Measurements from ENCODE around the gene NLGN4Y. TPM values are rescaled to one million over a fixed set of nuclear protein-coding genes. Genes with fewer than 3 reads are reported as not detected.

Gene NLGN4Y
- polyA plus RNA-seq, 1 of the 3 experiments (the other 2 are of a cell fraction): not detected

GRCh38 chrY:14755571-14755970 is 231.2 kb downstream of the NLGN4Y start:
- Histone ChIP-seq H3K79me2 (ENCODE audit: insufficient read depth) (no peaks in the 10 kb centered on the region), H2AFZ (ENCODE audit: low read depth) (no peak overlapping the region), H3K9me3 (no peaks in the 10 kb centered on the region), H3F3A (replicated peaks; ENCODE audit: insufficient read depth) (no peaks in the 10 kb centered on the region), H3K27ac (ENCODE audit: low read depth in 2 of 2, low read length in 1 of 2) (no peak overlapping the region), H3K4me2 (no peak overlapping the region), H3K9me2 (no peaks in the 10 kb centered on the region), H3K36me3 (replicated peaks in 1 of 2; ENCODE audit: control insufficient read depth in 1 of 2, insufficient read depth in 2 of 2, low read length in 1 of 2) (no peaks in the 10 kb centered on the region), H3K9ac (no peak overlapping the region), H3K4me3 (ENCODE audit: low read depth in 2 of 2, low read length in 1 of 2) (no peak overlapping the region), H3K4me1 (ENCODE audit: control insufficient read depth in 1 of 2, insufficient read depth in 2 of 2, low read depth in 1 of 2, low read length in 1 of 2) (no peaks in the 10 kb centered on the region), H4K20me1 (ENCODE audit: insufficient read depth) (no peaks in the 10 kb centered on the region), H3K27me3 (ENCODE audit: insufficient read depth) (no peaks in the 10 kb centered on the region)
- no peak for DNase-seq
- ChIA-PET CTCF (no interaction called here), POLR2A (no interaction called here)
- TF ChIP-seq SMC3 (IDR thresholded peaks at IDR 0.05; ENCODE audit: low read depth, low read length): no peak
- TF ChIP-seq, protein P1, sequence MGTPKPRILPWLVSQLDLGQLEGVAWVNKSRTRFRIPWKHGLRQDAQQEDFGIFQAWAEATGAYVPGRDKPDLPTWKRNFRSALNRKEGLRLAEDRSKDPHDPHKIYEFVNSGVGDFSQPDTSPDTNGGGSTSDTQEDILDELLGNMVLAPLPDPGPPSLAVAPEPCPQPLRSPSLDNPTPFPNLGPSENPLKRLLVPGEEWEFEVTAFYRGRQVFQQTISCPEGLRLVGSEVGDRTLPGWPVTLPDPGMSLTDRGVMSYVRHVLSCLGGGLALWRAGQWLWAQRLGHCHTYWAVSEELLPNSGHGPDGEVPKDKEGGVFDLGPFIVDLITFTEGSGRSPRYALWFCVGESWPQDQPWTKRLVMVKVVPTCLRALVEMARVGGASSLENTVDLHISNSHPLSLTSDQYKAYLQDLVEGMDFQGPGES (IDR thresholded peaks at IDR 0.05; ENCODE audit: low read depth, low read length): no peak
- no peak for TF ChIP-seq RXRA (IDR thresholded peaks at IDR 0.05; ENCODE audit: borderline replicate concordance, low read depth)
- no peak for TF ChIP-seq NFIC (IDR thresholded peaks at IDR 0.05; ENCODE audit: borderline replicate concordance)
- no peak for TF ChIP-seq RFX5 (IDR thresholded peaks at IDR 0.05; ENCODE audit: low read length)
- TF ChIP-seq FOXM1 (IDR thresholded peaks at IDR 0.05; ENCODE audit: low read depth): no peak
- no peak for TF ChIP-seq JUND (IDR thresholded peaks at IDR 0.05)
- no peak for TF ChIP-seq TAF1 (IDR thresholded peaks at IDR 0.05; ENCODE audit: borderline replicate concordance, low read depth, low read length)
- TF ChIP-seq MEF2A (IDR thresholded peaks at IDR 0.05; ENCODE audit: borderline replicate concordance, low read depth): no peak
- TF ChIP-seq YY1 (IDR thresholded peaks at IDR 0.05; ENCODE audit: low read depth): no peak
- TF ChIP-seq TEAD4 (IDR thresholded peaks at IDR 0.05; ENCODE audit: borderline replicate concordance, insufficient read depth): no peak
- TF ChIP-seq ELF1 (IDR thresholded peaks at IDR 0.05): no peak
- TF ChIP-seq TCF12 (IDR thresholded peaks at IDR 0.05): no peak
- no peak for TF ChIP-seq CHD2 (IDR thresholded peaks at IDR 0.05; ENCODE audit: low read length, partially characterized antibody)
- no peak for TF ChIP-seq RAD21 (IDR thresholded peaks at IDR 0.05; ENCODE audit: low read length)
- TF ChIP-seq, protein P2, sequence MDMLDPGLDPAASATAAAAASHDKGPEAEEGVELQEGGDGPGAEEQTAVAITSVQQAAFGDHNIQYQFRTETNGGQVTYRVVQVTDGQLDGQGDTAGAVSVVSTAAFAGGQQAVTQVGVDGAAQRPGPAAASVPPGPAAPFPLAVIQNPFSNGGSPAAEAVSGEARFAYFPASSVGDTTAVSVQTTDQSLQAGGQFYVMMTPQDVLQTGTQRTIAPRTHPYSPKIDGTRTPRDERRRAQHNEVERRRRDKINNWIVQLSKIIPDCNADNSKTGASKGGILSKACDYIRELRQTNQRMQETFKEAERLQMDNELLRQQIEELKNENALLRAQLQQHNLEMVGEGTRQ (IDR thresholded peaks at IDR 0.05; ENCODE audit: borderline replicate concordance, low read depth, low read length): no peak
- TF ChIP-seq NRF1 (IDR thresholded peaks at IDR 0.05; ENCODE audit: low read depth, low read length): no peak
- TF ChIP-seq, protein P3, sequence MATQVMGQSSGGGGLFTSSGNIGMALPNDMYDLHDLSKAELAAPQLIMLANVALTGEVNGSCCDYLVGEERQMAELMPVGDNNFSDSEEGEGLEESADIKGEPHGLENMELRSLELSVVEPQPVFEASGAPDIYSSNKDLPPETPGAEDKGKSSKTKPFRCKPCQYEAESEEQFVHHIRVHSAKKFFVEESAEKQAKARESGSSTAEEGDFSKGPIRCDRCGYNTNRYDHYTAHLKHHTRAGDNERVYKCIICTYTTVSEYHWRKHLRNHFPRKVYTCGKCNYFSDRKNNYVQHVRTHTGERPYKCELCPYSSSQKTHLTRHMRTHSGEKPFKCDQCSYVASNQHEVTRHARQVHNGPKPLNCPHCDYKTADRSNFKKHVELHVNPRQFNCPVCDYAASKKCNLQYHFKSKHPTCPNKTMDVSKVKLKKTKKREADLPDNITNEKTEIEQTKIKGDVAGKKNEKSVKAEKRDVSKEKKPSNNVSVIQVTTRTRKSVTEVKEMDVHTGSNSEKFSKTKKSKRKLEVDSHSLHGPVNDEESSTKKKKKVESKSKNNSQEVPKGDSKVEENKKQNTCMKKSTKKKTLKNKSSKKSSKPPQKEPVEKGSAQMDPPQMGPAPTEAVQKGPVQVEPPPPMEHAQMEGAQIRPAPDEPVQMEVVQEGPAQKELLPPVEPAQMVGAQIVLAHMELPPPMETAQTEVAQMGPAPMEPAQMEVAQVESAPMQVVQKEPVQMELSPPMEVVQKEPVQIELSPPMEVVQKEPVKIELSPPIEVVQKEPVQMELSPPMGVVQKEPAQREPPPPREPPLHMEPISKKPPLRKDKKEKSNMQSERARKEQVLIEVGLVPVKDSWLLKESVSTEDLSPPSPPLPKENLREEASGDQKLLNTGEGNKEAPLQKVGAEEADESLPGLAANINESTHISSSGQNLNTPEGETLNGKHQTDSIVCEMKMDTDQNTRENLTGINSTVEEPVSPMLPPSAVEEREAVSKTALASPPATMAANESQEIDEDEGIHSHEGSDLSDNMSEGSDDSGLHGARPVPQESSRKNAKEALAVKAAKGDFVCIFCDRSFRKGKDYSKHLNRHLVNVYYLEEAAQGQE (IDR thresholded peaks at IDR 0.05; ENCODE audit: low read depth, low read length): no peak
- TF ChIP-seq EZH2phosphoT487 (IDR thresholded peaks at IDR 0.05; ENCODE audit: borderline replicate concordance, low read depth): no peak
- TF ChIP-seq MXI1 (IDR thresholded peaks at IDR 0.05; ENCODE audit: low read depth, low read length): no peak
